ENCODE results near the gene CERS5. TPM values are rescaled to one million over a fixed set of nuclear protein-coding genes. Genes with fewer than 3 reads are reported as not detected.
"Not testable (repeated sequence)": the region's sequence is repeated elsewhere in the genome, so short reads cannot be mapped to it uniquely, and the experiment has no call there.

CERS5 gene
- total RNA-seq, 1 donor from 2014 or later, result 24.5 TPM

GRCh38 chr12:50102131-50102531 is 65.0 kb downstream of the CERS5 start:
- no peak for DNase-seq

DNA sequence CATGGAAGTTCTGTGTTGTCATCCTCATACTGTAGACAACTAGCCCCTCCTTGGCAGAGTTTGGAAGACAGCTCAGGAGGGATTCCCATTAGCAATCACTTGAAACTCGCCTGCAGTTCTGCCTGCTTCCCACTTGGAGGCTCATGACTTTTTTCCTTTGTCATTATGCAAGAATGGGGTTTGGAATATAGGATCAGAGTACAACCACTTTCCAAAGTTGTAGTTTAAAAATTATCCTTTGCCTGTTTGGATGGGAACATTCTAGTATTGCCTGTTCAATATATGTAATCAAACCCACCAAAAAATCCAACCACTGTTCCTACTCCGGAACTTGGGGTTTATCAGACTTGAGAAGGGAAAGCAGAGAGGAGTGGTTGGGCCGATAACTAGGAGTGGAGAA is 65.5 kb downstream of the CERS5 start:
- peak; percentile 47 for DNase-seq

GRCh38 chr12:50100561-50100960 is 66.6 kb downstream of the CERS5 start:
- DNase-seq, result no peak

DNA sequence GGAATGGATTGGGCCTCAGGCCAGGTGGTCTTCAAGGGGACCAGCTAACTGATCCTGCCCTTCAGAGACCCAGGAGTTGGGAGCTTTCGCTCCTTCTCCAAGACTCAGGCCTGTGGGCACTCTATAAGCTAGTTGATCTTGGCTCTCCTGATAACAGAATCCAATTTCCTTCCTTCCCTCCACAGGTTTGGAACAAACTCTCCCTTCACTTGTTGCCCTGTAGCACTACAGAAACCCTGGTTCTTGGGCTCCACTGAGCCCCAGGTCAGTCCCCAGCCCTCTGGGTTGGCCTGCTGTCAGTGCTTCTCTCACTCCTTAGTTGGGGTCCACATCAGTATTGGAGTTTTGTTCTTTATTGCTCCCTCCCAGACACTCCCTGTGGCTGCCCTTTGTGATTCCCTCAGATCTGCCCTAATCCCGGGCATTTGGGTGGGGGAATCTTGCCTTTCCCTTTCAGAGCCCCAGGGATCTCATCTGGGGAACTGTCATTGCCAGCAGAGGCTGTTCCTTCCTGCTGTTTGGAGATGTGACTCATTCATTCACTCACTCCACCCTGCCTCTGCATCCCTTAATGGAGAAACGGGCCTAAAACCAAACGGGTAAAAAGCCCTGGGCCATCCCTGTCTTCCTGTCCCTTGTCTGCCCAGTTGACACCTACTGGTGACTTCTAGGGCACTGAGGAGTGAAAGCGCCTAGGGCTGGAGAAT is 67.7 kb downstream of the CERS5 start:
- DNase-seq, result no peak

- DNase-seq, result no peak
Observed at GRCh38 chr12:50097952-50098351, 69.2 kb downstream of the CERS5 start.

GRCh38 chr12:50090391-50090790 is 76.8 kb downstream of the CERS5 start:
- DNase-seq, result no peak

GRCh38 chr12:50089730-50090129 is 77.4 kb downstream of the CERS5 start:
- no peak for DNase-seq

GRCh38 chr12:50088577-50089335 is 78.4 kb downstream of the CERS5 start:
- peak; percentile 69 for DNase-seq

DNA sequence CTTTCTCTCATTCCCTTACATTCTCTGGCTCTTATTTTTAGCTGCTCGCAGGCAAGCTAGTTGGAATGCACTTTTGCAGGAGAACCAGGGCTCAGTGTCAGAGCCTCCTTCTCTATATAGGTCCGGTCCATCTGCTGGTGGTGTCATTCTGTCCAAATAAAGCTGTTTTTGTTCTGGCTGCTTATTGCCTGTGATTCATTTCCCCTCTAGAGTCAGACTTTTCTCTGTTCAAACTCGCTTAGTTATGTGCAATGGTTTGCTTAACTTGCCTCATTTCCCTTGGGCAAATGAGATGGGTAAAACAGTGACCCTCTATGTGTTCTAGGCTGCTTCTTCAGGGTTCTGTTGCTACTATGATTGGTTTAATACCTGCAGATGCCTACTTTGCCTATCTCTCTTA is 79.2 kb downstream of the CERS5 start:
- DNase-seq, result peak; percentile 89

DNA sequence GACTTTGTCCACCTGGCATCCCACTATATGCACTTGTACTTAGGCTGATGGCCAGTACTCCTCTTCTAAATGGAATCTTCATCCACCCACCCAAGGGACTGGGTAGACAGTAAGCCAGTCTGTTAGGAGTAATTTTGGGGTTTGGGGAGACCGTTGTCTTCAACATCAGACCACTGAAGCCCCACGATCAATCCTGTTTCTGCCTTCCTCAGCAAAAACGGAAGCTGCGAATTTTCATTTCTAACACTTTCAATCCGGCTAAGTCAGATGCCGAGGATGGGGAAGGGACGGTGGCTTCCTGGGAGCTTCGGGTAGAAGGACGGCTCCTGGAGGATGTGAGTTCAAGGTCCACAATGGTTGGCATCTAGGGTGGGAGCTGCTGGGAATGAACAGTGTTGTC is 80.0 kb downstream of the CERS5 start:
- no peak for DNase-seq

DNA sequence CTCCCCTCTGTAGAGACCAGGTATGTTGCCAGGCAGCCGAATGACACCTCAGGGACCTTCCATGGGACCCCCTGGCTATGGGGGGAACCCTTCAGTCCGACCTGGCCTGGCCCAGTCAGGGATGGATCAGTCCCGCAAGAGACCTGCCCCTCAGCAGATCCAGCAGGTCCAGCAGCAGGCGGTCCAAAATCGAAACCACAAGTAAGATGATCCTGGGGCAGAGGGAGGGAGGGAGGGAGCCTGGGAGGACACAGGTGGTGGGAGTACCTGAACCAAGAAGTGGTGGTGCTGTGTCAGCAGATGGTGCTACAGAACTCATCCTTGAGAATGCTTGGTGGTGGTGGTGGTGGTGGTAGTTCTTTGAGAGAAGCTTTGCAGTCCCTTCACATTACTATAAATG is 81.0 kb downstream of the CERS5 start:
- DNase-seq, result no peak

DNA sequence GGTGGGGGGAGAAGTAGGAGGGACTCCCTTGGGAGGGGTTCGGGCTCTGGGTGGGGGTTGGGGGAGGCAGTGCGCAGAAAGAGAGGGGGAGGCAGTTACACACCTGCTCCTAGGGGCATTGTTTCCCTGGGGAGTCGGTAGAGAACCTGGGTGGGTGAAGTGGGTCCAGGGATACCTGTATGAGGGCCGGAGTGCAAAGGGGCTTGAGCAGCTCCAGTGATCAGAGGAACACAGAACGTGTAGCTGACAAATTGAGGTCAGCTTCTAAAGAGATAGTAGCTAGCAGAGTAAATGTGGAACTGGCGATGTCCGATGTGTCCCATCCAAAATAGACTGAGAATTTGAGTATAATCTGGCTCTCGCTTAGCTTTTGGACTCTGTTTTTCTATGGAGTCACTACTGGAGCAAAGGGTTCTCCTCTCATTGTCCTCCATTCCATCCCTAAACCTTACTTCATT is 81.5 kb downstream of the CERS5 start:
- no peak for DNase-seq

DNA sequence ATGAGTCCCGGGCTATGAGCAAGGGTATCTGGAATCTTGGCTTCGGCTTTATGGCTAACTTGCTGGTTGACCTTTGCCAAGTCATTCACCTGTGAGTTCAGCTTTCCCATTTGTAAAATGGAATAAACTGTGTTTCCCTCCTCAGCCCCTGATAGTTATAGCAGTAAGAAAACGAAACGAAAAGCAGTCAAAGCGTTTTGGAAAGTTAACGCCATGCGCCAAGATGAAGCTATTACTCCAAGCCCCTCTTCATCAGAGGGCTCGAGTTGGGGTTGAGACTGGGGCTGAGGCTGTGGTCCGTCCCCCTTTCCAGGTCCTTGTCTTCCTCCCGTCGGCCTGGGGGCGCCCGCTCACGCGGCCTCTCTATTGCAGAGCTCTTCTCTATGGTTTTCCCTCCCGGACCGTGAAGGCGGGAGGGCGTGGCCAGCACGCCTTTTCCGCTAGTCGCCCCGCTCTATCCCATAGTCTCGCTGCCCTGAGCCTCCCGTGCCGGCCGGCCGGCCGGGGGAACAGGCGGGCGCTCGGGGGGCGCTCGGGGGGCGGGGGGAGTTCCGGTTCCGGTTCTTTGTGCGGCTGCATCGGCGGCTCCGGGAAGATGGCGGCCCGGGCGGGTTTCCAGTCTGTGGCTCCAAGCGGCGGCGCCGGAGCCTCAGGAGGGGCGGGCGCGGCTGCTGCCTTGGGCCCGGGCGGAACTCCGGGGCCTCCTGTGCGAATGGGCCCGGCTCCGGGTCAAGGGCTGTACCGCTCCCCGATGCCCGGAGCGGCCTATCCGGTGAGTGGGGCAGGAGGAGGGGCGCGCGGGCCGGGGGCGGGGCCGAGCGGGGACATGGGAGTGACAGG is 82.2 kb downstream of the CERS5 start, which contains the start of gene SMARCD1:
Gene SMARCD1 (plus strand): TSS at position 568 of the 840 bp plus-strand sequence. CDS start 28 bp downstream, at position 596.
- peak; percentile 95 for DNase-seq

DNA sequence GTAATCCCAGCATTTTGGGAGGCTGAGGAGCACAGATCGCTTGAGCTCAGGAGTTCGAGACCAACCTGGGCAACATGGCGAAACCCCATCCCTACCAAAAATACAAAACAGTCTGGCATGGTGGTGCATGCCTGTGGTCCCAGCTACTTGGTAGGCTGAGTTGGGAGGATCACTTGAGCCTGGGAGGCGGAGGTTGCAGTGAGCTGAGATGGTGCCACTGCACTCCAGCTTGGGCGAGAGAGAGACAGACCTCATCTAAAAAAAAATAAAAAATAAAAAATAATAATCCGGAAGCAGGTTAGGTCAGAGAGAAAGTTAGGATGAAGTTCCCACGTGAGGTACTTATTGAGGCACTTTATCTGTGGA is 82.8 kb downstream of the CERS5 start:
- not testable (repeated sequence) for DNase-seq

- DNase-seq, result no peak
Observed at GRCh38 chr12:50083301-50083700, 83.9 kb downstream of the CERS5 start.

DNA sequence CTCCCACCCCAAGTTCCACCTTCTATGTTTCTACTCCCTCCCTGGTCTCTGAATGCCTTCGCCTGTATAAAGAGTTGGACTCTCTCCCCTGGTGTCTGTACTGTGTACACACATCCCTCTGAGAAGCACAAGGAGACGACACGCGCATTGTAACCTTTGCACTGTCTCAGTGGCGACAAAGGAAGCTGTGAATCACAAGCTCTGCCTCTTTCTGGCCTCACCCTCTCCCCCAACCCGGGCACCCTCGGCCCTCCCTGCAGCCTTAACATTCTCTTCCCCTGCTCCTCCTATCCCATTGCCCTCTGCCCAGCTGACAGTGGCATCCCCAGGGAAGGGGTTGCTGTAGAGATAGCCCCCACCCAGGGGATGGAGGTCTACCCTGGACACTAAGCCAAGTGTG is 84.5 kb downstream of the CERS5 start:
- no peak for DNase-seq

DNA sequence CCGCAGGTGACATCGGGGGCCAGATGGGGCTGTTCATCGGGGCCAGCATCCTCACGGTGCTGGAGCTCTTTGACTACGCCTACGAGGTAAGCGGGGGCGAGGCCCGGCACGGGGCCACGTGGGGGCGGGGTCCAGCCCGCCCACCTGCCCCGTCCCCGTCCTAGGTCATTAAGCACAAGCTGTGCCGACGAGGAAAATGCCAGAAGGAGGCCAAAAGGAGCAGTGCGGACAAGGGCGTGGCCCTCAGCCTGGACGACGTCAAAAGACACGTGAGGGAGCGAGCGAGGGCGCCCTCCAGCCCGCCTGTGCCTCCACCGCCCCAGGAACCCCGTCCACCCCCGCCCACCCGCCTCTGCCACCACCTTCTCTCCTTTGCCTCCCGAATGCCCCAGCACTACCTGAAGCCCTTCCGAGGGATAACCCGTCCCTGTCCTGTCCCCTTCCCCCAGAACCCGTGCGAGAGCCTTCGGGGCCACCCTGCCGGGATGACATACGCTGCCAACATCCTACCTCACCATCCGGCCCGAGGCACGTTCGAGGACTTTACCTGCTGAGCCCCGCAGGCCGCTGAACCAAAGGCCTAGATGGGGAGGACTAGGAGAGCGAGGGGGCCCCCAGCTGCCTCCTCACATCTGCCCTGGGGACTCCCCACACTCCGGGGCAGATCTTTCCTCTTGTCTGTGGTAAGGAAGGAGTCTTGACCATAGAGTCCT is 85.9 kb downstream of the CERS5 start:
- no peak for DNase-seq

- no peak for DNase-seq
Observed at GRCh38 chr12:50079771-50080170, 87.4 kb downstream of the CERS5 start.
